ENCODE measurements around the gene XRCC2.
"Not testable (repeated sequence)": the region's sequence is repeated elsewhere in the genome, so short reads cannot be mapped to it uniquely, and the experiment has no call there.

GRCh38 chr7:152697268-152697974 lies 21.5 kb upstream of the XRCC2 start:
- TF ChIP-seq, protein P1, sequence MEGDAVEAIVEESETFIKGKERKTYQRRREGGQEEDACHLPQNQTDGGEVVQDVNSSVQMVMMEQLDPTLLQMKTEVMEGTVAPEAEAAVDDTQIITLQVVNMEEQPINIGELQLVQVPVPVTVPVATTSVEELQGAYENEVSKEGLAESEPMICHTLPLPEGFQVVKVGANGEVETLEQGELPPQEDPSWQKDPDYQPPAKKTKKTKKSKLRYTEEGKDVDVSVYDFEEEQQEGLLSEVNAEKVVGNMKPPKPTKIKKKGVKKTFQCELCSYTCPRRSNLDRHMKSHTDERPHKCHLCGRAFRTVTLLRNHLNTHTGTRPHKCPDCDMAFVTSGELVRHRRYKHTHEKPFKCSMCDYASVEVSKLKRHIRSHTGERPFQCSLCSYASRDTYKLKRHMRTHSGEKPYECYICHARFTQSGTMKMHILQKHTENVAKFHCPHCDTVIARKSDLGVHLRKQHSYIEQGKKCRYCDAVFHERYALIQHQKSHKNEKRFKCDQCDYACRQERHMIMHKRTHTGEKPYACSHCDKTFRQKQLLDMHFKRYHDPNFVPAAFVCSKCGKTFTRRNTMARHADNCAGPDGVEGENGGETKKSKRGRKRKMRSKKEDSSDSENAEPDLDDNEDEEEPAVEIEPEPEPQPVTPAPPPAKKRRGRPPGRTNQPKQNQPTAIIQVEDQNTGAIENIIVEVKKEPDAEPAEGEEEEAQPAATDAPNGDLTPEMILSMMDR (IDR thresholded peaks at IDR 0.05): not testable (repeated sequence)
- TF ChIP-seq POLR2A (IDR thresholded peaks at IDR 0.05): not testable (repeated sequence)

Data from uterus (tissue), 2 donors.